OCI-LY3 (cell line): Measurements from ENCODE around the gene DNAJA2.

Experiments used
- H2AFZ ChIP-seq: fragments of 200-600, 300-600 bp; shearing (Covaris generic); 2 replicates; pipeline ENCODE4 v1.6.0; 2014; ENCODE audit warnings: antibody characterized with exemption, low read depth, low read length
- H3K27ac ChIP-seq: fragments of 200-600, 300-600 bp; sonication (generic); 2 replicates; pipeline ENCODE4 v1.5.1; 2014; ENCODE audit warnings: mild to moderate bottlenecking, low read length, moderate library complexity, mixed read lengths
- H3K27me3 ChIP-seq: fragments of 200-600, 300-600 bp; sonication (generic); 2 replicates; pipeline ENCODE4 v1.6.1; 2014; ENCODE audit warnings: low read depth, low read length, mixed read lengths
- H3K36me3 ChIP-seq: fragments of 200-600, 300-600 bp; sonication (generic); replicated peaks from 2 replicates; pipeline ENCODE3; 2014; ENCODE audit warnings: low read depth, low read length, mixed read lengths
- H3K4me1 ChIP-seq: fragments of 300-600, 200-600 bp; sonication (generic); 2 replicates; pipeline ENCODE4 v1.6.1; 2014; ENCODE audit warnings: low read length, mixed read lengths
- H3K4me2 ChIP-seq: fragments of 200-600, 300-600 bp; sonication (generic); 2 replicates; pipeline ENCODE4 v1.6.1; 2014; ENCODE audit warnings: low read length, mixed read lengths
- H3K4me3 ChIP-seq: fragments of 300-600, 200-600 bp; sonication (generic); 2 replicates; pipeline ENCODE4 v1.5.1; 2014; ENCODE audit warnings: antibody characterized with exemption, mild to moderate bottlenecking, low read length, moderate library complexity
- H3K79me2 ChIP-seq: fragments of 300-600, 200-600 bp; shearing (Covaris generic); 2 replicates; pipeline ENCODE4 v1.6.1; 2014; ENCODE audit warnings: mild to moderate bottlenecking, low read length, mixed read lengths
- H3K9ac ChIP-seq: fragments of 300-600, 200-600 bp; shearing (Covaris generic); 2 replicates; pipeline ENCODE4 v1.6.0; 2014; ENCODE audit warnings: mild to moderate bottlenecking, low read length, moderate library complexity
- H3K9me3 ChIP-seq: fragments of 200-600, 300-600 bp; shearing (Covaris generic); 2 replicates; pipeline ENCODE4 v1.6.1; 2014; ENCODE audit warnings: low read length, mixed read lengths; ENCODE audit not compliant: insufficient read depth
- H4K20me1 ChIP-seq: fragments of 200-600, 300-600 bp; sonication (generic); 2 replicates; pipeline ENCODE4 v1.6.1; 2016; ENCODE audit warnings: low read length, mixed read lengths; ENCODE audit not compliant: insufficient read depth
- CTCF ChIP-seq: fragments of 200-600, 300-600 bp; sonication (generic); IDR thresholded peaks from 2 replicates; pipeline ENCODE4 v1.5.1; 2014; ENCODE audit warnings: antibody characterized with exemption, low read length, low read depth
- EZH2phosphoT487 ChIP-seq: fragments of 200-600 bp; shearing (Covaris generic); IDR thresholded peaks from 2 replicates; pipeline ENCODE4 v1.6.1; 2018; ENCODE audit warnings: antibody characterized with exemption, mixed run types, low read depth

Gene DNAJA2

GRCh38 chr16:46996391-46996790 lies 22.9 kb upstream of the DNAJA2 start:
- H3K9me3 ChIP-seq = peaks cover 3% of the 10 kb centered on the region; the same call in 1 of the 2 replicates
- H3K27ac ChIP-seq = no peak overlapping the region
- no peaks in the 10 kb centered on the region for H3K4me1 ChIP-seq
- no peak overlapping the region for H3K4me2 ChIP-seq
- H3K27me3 ChIP-seq = no peaks in the 10 kb centered on the region
- H2AFZ ChIP-seq = no peak overlapping the region
- H3K36me3 ChIP-seq = no peaks in the 10 kb centered on the region
- H3K9ac ChIP-seq = no peak overlapping the region
- no peak overlapping the region for H3K4me3 ChIP-seq
- no peak for TF ChIP-seq CTCF
- no peak for TF ChIP-seq EZH2phosphoT487
- H4K20me1 ChIP-seq = no peaks in the 10 kb centered on the region
- H3K79me2 ChIP-seq = no peaks in the 10 kb centered on the region

GRCh38 chr16:46991729-46992704 lies 18.5 kb upstream of the DNAJA2 start:
- peaks cover 6% of the 10 kb centered on the region; the same call in 1 of the 2 replicates for H3K9me3 ChIP-seq
- no peak overlapping the region for H3K4me3 ChIP-seq
- H3K27ac ChIP-seq = no peak overlapping the region
- H3K9ac ChIP-seq = no peak overlapping the region
- no peak overlapping the region for H2AFZ ChIP-seq
- no peaks in the 10 kb centered on the region for H3K79me2 ChIP-seq
- TF ChIP-seq CTCF = no peak
- TF ChIP-seq EZH2phosphoT487 = no peak
- no peaks in the 10 kb centered on the region for H3K27me3 ChIP-seq
- no peaks in the 10 kb centered on the region for H3K4me1 ChIP-seq
- H3K4me2 ChIP-seq = no peak overlapping the region
- no peaks in the 10 kb centered on the region for H3K36me3 ChIP-seq
- H4K20me1 ChIP-seq = no peaks in the 10 kb centered on the region

GRCh38 chr16:46986896-46987295 lies 13.4 kb upstream of the DNAJA2 start:
- no peaks in the 10 kb centered on the region for H3K79me2 ChIP-seq
- H3K4me1 ChIP-seq = peaks cover 12% of the 10 kb centered on the region
- H3K27ac ChIP-seq = no peak overlapping the region
- no peak overlapping the region for H2AFZ ChIP-seq
- 0 out of 2 replicates have a peak, but pooled peaks cover 6% of the 10 kb centered on the region for H3K9me3 ChIP-seq
- no peak overlapping the region for H3K4me3 ChIP-seq
- no peaks in the 10 kb centered on the region for H4K20me1 ChIP-seq
- H3K27me3 ChIP-seq = no peaks in the 10 kb centered on the region
- H3K9ac ChIP-seq = no peak overlapping the region
- TF ChIP-seq EZH2phosphoT487 (no peak), CTCF (no peak)
- no peak overlapping the region for H3K4me2 ChIP-seq
- no peaks in the 10 kb centered on the region for H3K36me3 ChIP-seq

GRCh38 chr16:46986438-46986837 lies 13.0 kb upstream of the DNAJA2 start:
- Histone ChIP-seq H3K9me3 (0 out of 2 replicates have a peak, but pooled peaks cover 4% of the 10 kb centered on the region), H3K9ac (no peak overlapping the region), H3K4me2 (no peak overlapping the region), H3K36me3 (no peaks in the 10 kb centered on the region), H3K79me2 (no peaks in the 10 kb centered on the region), H3K4me3 (no peak overlapping the region), H3K27ac (no peak overlapping the region), H4K20me1 (no peaks in the 10 kb centered on the region), H3K4me1 (peaks cover 12% of the 10 kb centered on the region), H2AFZ (no peak overlapping the region), H3K27me3 (no peaks in the 10 kb centered on the region)
- TF ChIP-seq CTCF = no peak
- TF ChIP-seq EZH2phosphoT487 = no peak
